Activated naive CD4-positive, alpha-beta T cell treated with anti-CD3 and anti-CD28 coated beads for 36 hours (primary cell): Measurements from ENCODE around the gene LMO4. TPM values are rescaled to one million over a fixed set of nuclear protein-coding genes. Genes with fewer than 3 reads are reported as not detected.

Experiments
- CTCF ChIA-PET: fragments of 350-600 bp; sonication (Branson Sonifier 250); formaldehyde crosslinking; loops from one replicate; lab custom pipeline; 2021; ENCODE audit warnings: antibody characterized with exemption; lab: Charles Lee
- DNase-seq: peaks from one replicate; pipeline ENCODE4 v3.0.0-alpha.2; 2020
- H3K27ac Mint-ChIP-seq: one replicate; pipeline ENCODE4 v1.8.0; 2021; ENCODE audit warnings: mild to moderate bottlenecking, mixed read lengths
- H3K27me3 Mint-ChIP-seq: one replicate; pipeline ENCODE4 v1.8.0; 2021; ENCODE audit warnings: low read depth, mixed read lengths
- H3K36me3 Mint-ChIP-seq: one replicate; pipeline ENCODE4 v1.8.0; 2021; ENCODE audit warnings: low read depth, mixed read lengths
- H3K4me1 Mint-ChIP-seq: one replicate; pipeline ENCODE4 v1.8.0; 2021; ENCODE audit warnings: low read depth, mixed read lengths
- H3K4me3 Mint-ChIP-seq: one replicate; pipeline ENCODE4 v1.8.0; 2021; ENCODE audit warnings: mild to moderate bottlenecking, moderate library complexity, mixed read lengths
- H3K9me3 Mint-ChIP-seq: one replicate; pipeline ENCODE4 v1.8.0; 2021; ENCODE audit warnings: mixed read lengths
- intact Hi-C: fragments of 100-400 bp; cut with micrococcal nuclease; formaldehyde crosslinking; loops from one replicate; pipeline ENCODE4 v1.15.1; 2023
- total RNA-seq, 2 experiments: library from RNA; stranded (reverse); gene quantifications; one replicate each; pipeline ENCODE4 v1.2.3, GENCODE V29; 2021

The LMO4 gene
- total RNA-seq, 2 experiments from 2014 or later, result 15.5 to 19.5 TPM

- CTCF ChIA-PET, result interaction anchor here (0.7 to 1.5 kb wide), 2 partner anchors 20 to 72 kb away, joined by 3 read pairs; no protein-coding TSS in a partner anchor
- H3K4me3 Mint-ChIP-seq, result no peak overlapping the region
- intact Hi-C loops, result no loop called here
Observed at GRCh38 chr1:87346130-87346814, 17.6 kb downstream of the LMO4 start.

GRCh38 chr1:87348341-87349019 lies 19.8 kb downstream of the LMO4 start:
- no peaks in the 10 kb centered on the region for H3K4me1 Mint-ChIP-seq
- H3K36me3 Mint-ChIP-seq, result peaks cover 3% of the 10 kb centered on the region
- CTCF ChIA-PET, result no interaction called here
- H3K27me3 Mint-ChIP-seq, result no peaks in the 10 kb centered on the region
- no peak for DNase-seq
- no peak overlapping the region for H3K4me3 Mint-ChIP-seq
- intact Hi-C loops, result no loop called here
- no peaks in the 10 kb centered on the region for H3K9me3 Mint-ChIP-seq
- H3K27ac Mint-ChIP-seq, result no peak overlapping the region

More at GRCh38 chr1:87346130-87346814, 17.6 kb downstream of the LMO4 start:
- Mint-ChIP-seq H3K9me3 (no peaks in the 10 kb centered on the region), H3K27ac (no peak overlapping the region), H3K27me3 (no peaks in the 10 kb centered on the region), H3K36me3 (peaks cover 6% of the 10 kb centered on the region), H3K4me1 (no peaks in the 10 kb centered on the region)
- no peak for DNase-seq

GRCh38 chr1:87349036-87349435 lies 20.4 kb downstream of the LMO4 start:
- H3K4me1 Mint-ChIP-seq, result no peaks in the 10 kb centered on the region
- no peaks in the 10 kb centered on the region for H3K27me3 Mint-ChIP-seq
- intact Hi-C loops, result no loop called here
- CTCF ChIA-PET, result no interaction called here
- no peak overlapping the region for H3K4me3 Mint-ChIP-seq
- H3K9me3 Mint-ChIP-seq, result no peaks in the 10 kb centered on the region
- no peak for DNase-seq
- no peak overlapping the region for H3K27ac Mint-ChIP-seq
- peaks cover 3% of the 10 kb centered on the region for H3K36me3 Mint-ChIP-seq

GRCh38 chr1:87355894-87356293 lies 27.2 kb downstream of the LMO4 start:
- intact Hi-C loops, result no loop called here
- DNase-seq, result no peak
- H3K27me3 Mint-ChIP-seq, result no peaks in the 10 kb centered on the region
- no peak overlapping the region for H3K4me3 Mint-ChIP-seq
- no peaks in the 10 kb centered on the region for H3K36me3 Mint-ChIP-seq
- H3K9me3 Mint-ChIP-seq, result no peaks in the 10 kb centered on the region
- CTCF ChIA-PET, result no interaction called here
- H3K27ac Mint-ChIP-seq, result no peak overlapping the region
- H3K4me1 Mint-ChIP-seq, result no peaks in the 10 kb centered on the region

DNA sequence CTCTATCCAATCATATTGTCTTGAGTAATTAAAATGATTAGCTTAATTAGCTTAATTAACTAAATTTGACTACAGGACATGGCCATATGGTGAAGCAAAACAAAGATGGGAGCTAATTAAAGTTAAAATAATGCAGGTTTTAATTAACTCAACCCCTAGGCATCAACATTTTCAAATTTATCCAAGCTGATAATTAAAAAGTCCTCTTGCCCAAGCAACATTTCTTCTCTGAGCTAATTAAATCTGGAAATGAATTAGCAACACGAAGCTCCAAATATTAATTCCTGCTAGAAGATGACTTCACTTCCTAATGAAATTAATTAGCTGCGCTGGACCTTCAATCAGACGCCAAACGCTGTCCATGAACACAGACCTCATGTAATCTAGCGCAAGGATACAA lies 27.9 kb downstream of the LMO4 start:
- no peak for DNase-seq
- no peaks in the 10 kb centered on the region for H3K9me3 Mint-ChIP-seq
- no peaks in the 10 kb centered on the region for H3K27me3 Mint-ChIP-seq
- H3K36me3 Mint-ChIP-seq, result no peaks in the 10 kb centered on the region
- no peaks in the 10 kb centered on the region for H3K4me1 Mint-ChIP-seq
- no peak overlapping the region for H3K27ac Mint-ChIP-seq
- H3K4me3 Mint-ChIP-seq, result no peak overlapping the region
- intact Hi-C loops, result no loop called here
- CTCF ChIA-PET, result interaction anchor here (1.0 kb wide), 1 partner anchor 15 kb away, joined by 3 read pairs; no protein-coding TSS in a partner anchor

DNA sequence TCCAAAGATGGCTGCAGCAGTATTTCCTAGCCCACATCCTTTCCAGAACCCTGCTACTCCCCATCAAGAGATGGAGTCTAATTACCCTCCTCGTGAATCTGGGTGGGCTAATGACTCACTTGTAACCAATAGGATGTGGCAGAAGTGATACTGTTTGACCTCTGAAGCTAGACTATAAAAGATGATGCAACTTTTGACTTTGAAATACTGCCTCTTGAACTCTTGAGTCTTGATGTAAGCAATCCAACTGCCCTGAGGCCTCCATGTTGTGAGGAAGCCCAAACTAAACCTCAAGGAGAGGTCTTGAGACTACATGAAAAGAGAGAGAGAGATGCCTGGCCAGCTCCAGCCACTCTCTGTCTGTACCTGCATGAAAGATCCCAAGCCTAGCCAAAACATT lies 29.5 kb downstream of the LMO4 start:
- Mint-ChIP-seq H3K9me3 (no peaks in the 10 kb centered on the region), H3K4me3 (no peak overlapping the region), H3K4me1 (no peaks in the 10 kb centered on the region), H3K27ac (no peak overlapping the region), H3K36me3 (no peaks in the 10 kb centered on the region), H3K27me3 (no peaks in the 10 kb centered on the region)
- intact Hi-C loops, result no loop called here
- DNase-seq, result no peak
- CTCF ChIA-PET, result no interaction called here

- intact Hi-C loops, result no loop called here
- Mint-ChIP-seq H3K36me3 (no peaks in the 10 kb centered on the region), H3K4me3 (no peak overlapping the region), H3K27me3 (no peaks in the 10 kb centered on the region), H3K27ac (no peak overlapping the region), H3K4me1 (no peaks in the 10 kb centered on the region), H3K9me3 (no peaks in the 10 kb centered on the region)
- DNase-seq, result no peak
- CTCF ChIA-PET, result interaction anchor here (0.6 kb wide), 1 partner anchor 70 kb away, joined by 5 read pairs; no protein-coding TSS in a partner anchor
Observed at GRCh38 chr1:87359586-87359985, 30.9 kb downstream of the LMO4 start.

DNA sequence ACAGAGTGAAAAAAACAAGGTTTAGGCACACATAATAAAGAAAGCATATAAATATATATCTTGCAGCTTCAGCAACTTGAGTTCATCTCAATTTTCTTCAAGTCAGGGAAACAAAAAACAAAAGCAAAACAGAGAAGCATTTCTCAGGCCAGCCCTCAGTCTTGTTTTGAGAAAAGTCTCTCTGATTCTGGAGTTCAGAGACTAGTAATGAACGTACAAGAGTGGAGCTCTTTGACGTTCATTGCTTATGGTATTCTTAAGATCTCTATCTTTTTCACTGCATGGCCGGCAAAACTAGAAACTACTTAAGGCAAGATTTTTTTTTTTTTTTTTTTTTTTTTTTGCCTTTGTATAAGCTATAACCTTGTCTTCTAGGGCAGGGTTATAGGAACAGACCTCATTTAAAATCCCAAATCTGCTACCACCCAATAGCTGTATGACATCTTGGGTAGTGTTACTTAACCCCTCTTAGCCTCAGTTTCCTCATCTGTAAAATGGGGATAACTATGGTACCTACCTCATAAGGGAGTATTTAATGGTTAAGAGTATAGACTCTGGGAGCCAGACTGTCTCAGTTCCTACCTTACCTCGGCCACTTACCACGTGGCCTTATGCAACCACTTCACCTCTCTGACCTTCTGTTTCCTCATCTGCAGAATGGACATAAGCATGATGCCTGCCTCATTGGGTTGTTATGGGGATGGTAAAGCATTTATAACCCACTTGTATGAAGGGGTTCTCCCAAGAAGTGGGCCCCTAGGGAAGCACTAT lies 33.6 kb downstream of the LMO4 start:
- CTCF ChIA-PET, result no interaction called here
- intact Hi-C loops, result no loop called here
- Mint-ChIP-seq H3K36me3 (no peaks in the 10 kb centered on the region), H3K27ac (no peak overlapping the region), H3K9me3 (no peaks in the 10 kb centered on the region), H3K4me1 (no peaks in the 10 kb centered on the region), H3K27me3 (no peaks in the 10 kb centered on the region), H3K4me3 (no peak overlapping the region)
- no peak for DNase-seq

DNA sequence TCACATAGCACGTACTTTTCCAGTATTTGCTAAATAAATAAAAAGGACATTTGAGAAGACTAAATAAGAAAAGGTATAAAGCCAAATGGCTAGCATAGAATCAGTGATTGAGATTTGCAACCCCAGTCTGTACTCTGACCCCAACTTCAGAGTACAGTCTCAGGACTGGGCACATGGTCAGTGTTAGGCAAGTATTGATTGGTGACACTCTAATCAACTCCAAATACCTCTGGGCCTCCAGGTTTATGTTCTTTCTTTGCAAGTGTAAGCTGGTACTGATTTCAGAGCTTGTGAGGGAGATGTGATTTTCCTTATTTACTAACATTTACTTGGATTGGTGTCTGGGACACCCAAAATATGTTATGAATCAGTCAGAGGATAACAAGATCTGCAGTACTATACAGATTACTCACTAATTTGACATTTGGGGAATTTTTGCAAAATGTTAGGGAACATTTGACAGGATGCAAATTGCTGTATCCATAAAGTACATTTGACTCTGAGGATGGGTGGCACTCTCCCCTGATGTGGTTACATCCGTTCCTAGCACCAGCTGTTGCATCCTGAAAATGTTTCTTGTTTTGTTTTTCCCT lies 34.2 kb downstream of the LMO4 start:
- H3K4me1 Mint-ChIP-seq, result no peaks in the 10 kb centered on the region
- CTCF ChIA-PET, result interaction anchor here (0.6 kb wide), 1 partner anchor 12 kb away, joined by 3 read pairs; no protein-coding TSS in a partner anchor
- H3K27me3 Mint-ChIP-seq, result no peaks in the 10 kb centered on the region
- intact Hi-C loops, result no loop called here
- no peaks in the 10 kb centered on the region for H3K36me3 Mint-ChIP-seq
- no peak overlapping the region for H3K27ac Mint-ChIP-seq
- H3K4me3 Mint-ChIP-seq, result no peak overlapping the region
- DNase-seq, result no peak
- no peaks in the 10 kb centered on the region for H3K9me3 Mint-ChIP-seq

GRCh38 chr1:87367549-87367948 lies 38.9 kb downstream of the LMO4 start:
- no peak overlapping the region for H3K4me3 Mint-ChIP-seq
- no peaks in the 10 kb centered on the region for H3K27me3 Mint-ChIP-seq
- intact Hi-C loops, result no loop called here
- no peaks in the 10 kb centered on the region for H3K36me3 Mint-ChIP-seq
- no peak overlapping the region for H3K27ac Mint-ChIP-seq
- CTCF ChIA-PET, result interaction anchor here (0.7 kb wide), 1 partner anchor 74 kb away, joined by 3 read pairs; no protein-coding TSS in a partner anchor
- H3K4me1 Mint-ChIP-seq, result no peaks in the 10 kb centered on the region
- DNase-seq, result no peak
- H3K9me3 Mint-ChIP-seq, result no peaks in the 10 kb centered on the region

DNA sequence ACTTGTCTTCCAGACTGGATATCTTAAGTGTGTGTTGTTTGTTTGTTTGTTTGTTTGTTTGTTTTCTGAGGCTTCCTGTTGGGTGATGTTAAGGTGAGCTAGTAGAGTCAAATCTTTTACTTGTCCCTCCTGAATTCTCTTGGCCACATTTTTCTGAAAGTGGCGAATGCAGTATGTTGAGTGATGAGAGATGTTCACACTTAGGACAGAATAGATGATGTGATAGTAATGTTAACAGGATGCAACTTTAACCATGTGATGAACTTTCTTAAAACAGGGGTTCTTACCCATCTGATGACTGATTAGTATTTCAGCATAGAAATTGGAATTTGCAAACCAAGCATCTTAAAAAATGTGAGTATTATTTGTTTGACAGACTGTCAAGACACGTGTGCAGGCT lies 40.2 kb downstream of the LMO4 start:
- no peak for DNase-seq
- Mint-ChIP-seq H3K9me3 (no peaks in the 10 kb centered on the region), H3K36me3 (no peaks in the 10 kb centered on the region), H3K27me3 (no peaks in the 10 kb centered on the region), H3K4me1 (no peaks in the 10 kb centered on the region), H3K27ac (no peak overlapping the region), H3K4me3 (no peak overlapping the region)
- intact Hi-C loops, result no loop called here
- CTCF ChIA-PET, result no interaction called here
